ENCODE data around the gene ITCH. TPM values are rescaled to one million over a fixed set of nuclear protein-coding genes. Genes with fewer than 3 reads are reported as not detected.

Gene ITCH
- total and polyA plus RNA-seq, 12 donors = 6.7 to 47.5 (median 39.1) TPM

GRCh38 chr20:34559311-34560140 lies 196.5 kb downstream of the ITCH start:
- Histone ChIP-seq H3K4me3 (peak overlapping the region in 9 of 10 donors; percentile 63 to 93 (median 77)), H3K27ac (peak overlapping the region; percentile 71 to 98 (median 94)), H3K27me3 (no peaks in the 10 kb centered on the region), H3K4me1 (peaks cover 0 to 28% (median 14%) of the 10 kb centered on the region in 9 donors), H3K36me3 (peaks cover 0 to 13% (median 0%) of the 10 kb centered on the region in 9 donors), H3K9me3 (no peaks in the 10 kb centered on the region)
- TF ChIP-seq, protein P1, sequence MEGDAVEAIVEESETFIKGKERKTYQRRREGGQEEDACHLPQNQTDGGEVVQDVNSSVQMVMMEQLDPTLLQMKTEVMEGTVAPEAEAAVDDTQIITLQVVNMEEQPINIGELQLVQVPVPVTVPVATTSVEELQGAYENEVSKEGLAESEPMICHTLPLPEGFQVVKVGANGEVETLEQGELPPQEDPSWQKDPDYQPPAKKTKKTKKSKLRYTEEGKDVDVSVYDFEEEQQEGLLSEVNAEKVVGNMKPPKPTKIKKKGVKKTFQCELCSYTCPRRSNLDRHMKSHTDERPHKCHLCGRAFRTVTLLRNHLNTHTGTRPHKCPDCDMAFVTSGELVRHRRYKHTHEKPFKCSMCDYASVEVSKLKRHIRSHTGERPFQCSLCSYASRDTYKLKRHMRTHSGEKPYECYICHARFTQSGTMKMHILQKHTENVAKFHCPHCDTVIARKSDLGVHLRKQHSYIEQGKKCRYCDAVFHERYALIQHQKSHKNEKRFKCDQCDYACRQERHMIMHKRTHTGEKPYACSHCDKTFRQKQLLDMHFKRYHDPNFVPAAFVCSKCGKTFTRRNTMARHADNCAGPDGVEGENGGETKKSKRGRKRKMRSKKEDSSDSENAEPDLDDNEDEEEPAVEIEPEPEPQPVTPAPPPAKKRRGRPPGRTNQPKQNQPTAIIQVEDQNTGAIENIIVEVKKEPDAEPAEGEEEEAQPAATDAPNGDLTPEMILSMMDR (IDR thresholded peaks at IDR 0.05) = peak in 1 of 9 donors; percentile 13
- WGBS, 2 donors = 39 to 43% methylated on average over 43 of the region's 43 CpGs
- intact Hi-C loops (cut with DNase I) = loop anchor here in 1 of 10 donors (5.0 kb wide), 1 partner anchor 148 kb away; no protein-coding TSS in a partner anchor
- DNase-seq = peak in 1 of 2 donors; percentile 39
- peak; percentile 2 to 28 (median 5) for ATAC-seq

GRCh38 chr20:34560141-34560523 lies 197.1 kb downstream of the ITCH start:
- Histone ChIP-seq H3K27me3 (no peaks in the 10 kb centered on the region), H3K4me3 (peak overlapping the region in 2 of 10 donors; percentile 72 to 77), H3K27ac (peak overlapping the region in 5 of 10 donors; percentile 95 to 98 (median 96)), H3K9me3 (no peaks in the 10 kb centered on the region), H3K36me3 (peaks cover 0 to 13% (median 0%) of the 10 kb centered on the region in 9 donors), H3K4me1 (peaks cover 0 to 28% (median 19%) of the 10 kb centered on the region in 9 donors)
- 87 to 88% methylated on average over 12 of the region's 12 CpGs for WGBS, 2 donors
- ATAC-seq = peak in 1 of 8 donors; percentile 8
- TF ChIP-seq, protein P1 (IDR thresholded peaks at IDR 0.05) = no peak
- intact Hi-C loops (cut with DNase I) = no loop called here
- DNase-seq = no peak

DNA sequence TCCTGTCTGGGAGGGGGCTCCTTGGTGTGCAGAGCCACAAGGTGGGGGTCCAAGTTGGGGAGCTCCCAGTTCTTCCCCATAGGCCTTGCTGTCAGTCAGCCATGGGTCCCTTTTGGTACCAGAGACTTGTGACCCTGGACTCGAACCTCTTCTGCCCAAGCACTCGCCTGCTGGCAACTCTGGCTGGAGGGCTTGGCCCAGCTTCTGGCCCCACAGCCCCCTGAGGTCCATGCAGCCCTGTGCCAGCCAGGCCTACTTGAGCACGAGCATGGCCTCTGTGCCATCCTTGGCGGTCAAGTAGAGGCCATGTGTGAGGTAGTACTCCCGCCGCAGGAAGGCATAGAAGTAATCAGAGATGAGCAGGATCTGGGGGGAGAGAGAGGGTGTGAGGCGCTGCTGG lies 197.5 kb downstream of the ITCH start:
- Histone ChIP-seq H3K27ac (no peak overlapping the region), H3K36me3 (peaks cover 0 to 13% (median 0%) of the 10 kb centered on the region in 9 donors), H3K9me3 (no peaks in the 10 kb centered on the region), H3K27me3 (no peaks in the 10 kb centered on the region), H3K4me3 (no peak overlapping the region), H3K4me1 (peaks cover 0 to 28% (median 19%) of the 10 kb centered on the region in 9 donors)
- TF ChIP-seq, protein P1 (IDR thresholded peaks at IDR 0.05) = no peak
- WGBS, 2 donors = 95 to 96% methylated on average over 7 of the region's 7 CpGs
- ATAC-seq = no peak
- DNase-seq = no peak
- intact Hi-C loops (cut with DNase I) = no loop called here

Small RNAs within 50 kb of the gene (microRNA-seq; reads per million reads assigned to microRNA genes)
- gene MIR644A = 0 reads per million in 2 donors

Other genes with a start within 250 kb of the ITCH start
- 10 to 100 TPM in 9 of 10 donors, 1 to 10 TPM in 1; 4.7 to 21.6 (median 13.1) TPM for gene ASIP, start 121.8 kb upstream of the ITCH start, total RNA-seq
- gene ASIP, start 121.8 kb upstream of the ITCH start, polyA plus RNA-seq = 100 to 1,000 TPM in 1 of 2 donors, 1 to 10 TPM in 1; 1.6 to 234 TPM
- 10 to 100 TPM; 42.3 to 83.9 (median 54.7) TPM for gene AHCY, start 59.9 kb upstream of the ITCH start, total RNA-seq
- 10 to 100 TPM; 64.7 to 81.1 TPM for gene AHCY, start 59.9 kb upstream of the ITCH start, polyA plus RNA-seq
- gene DYNLRB1, start 153.1 kb downstream of the ITCH start, total RNA-seq = 100 to 1,000 TPM; 132 to 187 (median 148) TPM
- gene DYNLRB1, start 153.1 kb downstream of the ITCH start, polyA plus RNA-seq = 100 to 1,000 TPM; 253 to 408 TPM
- 100 to 1,000 TPM in 2 of 10 donors, 10 to 100 TPM in 8; 61.7 to 137 (median 74.6) TPM for gene MAP1LC3A, start 195.4 kb downstream of the ITCH start, total RNA-seq
- gene MAP1LC3A, start 195.4 kb downstream of the ITCH start, polyA plus RNA-seq = 100 to 1,000 TPM in 1 of 2 donors, 10 to 100 TPM in 1; 61.5 to 133 TPM